HFFc6 (cell line): ENCODE data around the gene CTSW. TPM values are rescaled to one million over a fixed set of nuclear protein-coding genes. Genes with fewer than 3 reads are reported as not detected.

Experiments used
- DNase-seq: peaks from one replicate; pipeline ENCODE4 v3.0.0-alpha.2; 2018
- H3K27ac Mint-ChIP-seq: 2 replicates; pipeline ENCODE4 v1.8.0; 2020; ENCODE audit warnings: mild to moderate bottlenecking, mixed read lengths
- H3K27me3 Mint-ChIP-seq: 2 replicates; pipeline ENCODE4 v1.8.0; 2021; ENCODE audit warnings: mild to moderate bottlenecking, moderate library complexity, mixed read lengths; ENCODE audit not compliant: insufficient read depth
- H3K36me3 Mint-ChIP-seq: 2 replicates; pipeline ENCODE4 v1.8.0; 2021; ENCODE audit warnings: low read depth, mixed read lengths
- H3K4me1 Mint-ChIP-seq: 2 replicates; pipeline ENCODE4 v1.8.0; 2020; ENCODE audit warnings: low read depth, mixed read lengths
- H3K4me3 Mint-ChIP-seq: 2 replicates; pipeline ENCODE4 v1.8.0; 2020; ENCODE audit warnings: mild to moderate bottlenecking, moderate library complexity, mixed read lengths
- H3K9me3 Mint-ChIP-seq: 2 replicates; pipeline ENCODE4 v1.8.0; 2020; ENCODE audit warnings: mild to moderate bottlenecking, mixed read lengths
- CTCF ChIP-seq: fragments of 200-600 bp; sonication (generic); IDR thresholded peaks from 2 replicates; pipeline ENCODE4 v1.5.0; 2021; ENCODE audit warnings: antibody characterized with exemption, mild to moderate bottlenecking
- total RNA-seq, 6 experiments: library from RNA; stranded (reverse); fragmentation: NEBNext Ultra II Directional; extraction: Animal tissue kit (Norgen Biotek cat#: 25700); gene quantifications; 2 replicates in 1 of 6; 3 replicates in 5 of 6; pipeline ENCODE4 v1.2.3, GENCODE V29; 2021

CTSW gene
- total RNA-seq, 6 experiments from 2014 or later, result 0.11 to 0.22 (median 0.14) TPM; not detected in 2

DNA sequence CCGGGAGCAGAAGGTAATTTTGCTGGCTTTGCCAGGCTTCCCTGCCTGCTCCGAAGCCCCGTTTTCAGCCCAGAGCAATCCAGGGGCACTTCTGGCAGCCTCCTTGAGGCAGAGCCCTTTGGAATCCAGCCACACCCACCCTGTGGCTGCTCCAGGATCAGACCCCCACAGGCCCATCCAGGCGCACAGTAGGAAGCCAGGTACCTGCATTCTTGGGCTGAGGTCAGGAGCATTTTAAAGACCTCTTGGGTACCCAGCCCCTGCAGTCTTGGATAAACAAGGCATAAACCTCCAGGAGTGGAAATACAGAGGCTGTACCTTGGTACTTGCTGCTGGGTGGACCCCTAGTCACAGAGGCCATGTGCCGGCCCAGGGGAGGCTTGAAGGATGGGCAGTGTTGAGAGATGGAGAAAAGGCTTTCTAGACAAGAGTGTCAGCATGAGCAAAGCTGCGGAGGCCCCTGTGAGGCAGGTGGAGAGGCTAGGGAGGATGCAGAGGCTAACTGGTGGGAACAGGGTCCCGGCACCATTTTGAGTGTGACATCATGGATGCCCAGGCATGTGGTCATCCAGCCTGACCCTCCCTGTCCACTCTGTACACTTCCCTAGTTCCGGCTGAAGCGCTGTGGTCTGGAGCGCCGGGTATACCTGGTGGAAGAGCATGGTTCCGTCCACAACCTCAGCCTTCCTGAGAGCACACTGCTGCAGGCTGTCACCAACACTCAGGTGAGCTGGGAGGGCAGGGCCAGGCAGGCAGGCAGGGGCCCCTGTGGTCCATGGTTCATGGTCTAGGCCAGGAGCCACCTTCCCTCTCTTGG is 15.5 kb upstream of the CTSW start:
- H3K4me3 Mint-ChIP-seq, result no peak overlapping the region; the same call in 1 of the 2 replicates
- peak overlapping the region; percentile 57; the same call in 1 of the 2 replicates for H3K27ac Mint-ChIP-seq

DNA sequence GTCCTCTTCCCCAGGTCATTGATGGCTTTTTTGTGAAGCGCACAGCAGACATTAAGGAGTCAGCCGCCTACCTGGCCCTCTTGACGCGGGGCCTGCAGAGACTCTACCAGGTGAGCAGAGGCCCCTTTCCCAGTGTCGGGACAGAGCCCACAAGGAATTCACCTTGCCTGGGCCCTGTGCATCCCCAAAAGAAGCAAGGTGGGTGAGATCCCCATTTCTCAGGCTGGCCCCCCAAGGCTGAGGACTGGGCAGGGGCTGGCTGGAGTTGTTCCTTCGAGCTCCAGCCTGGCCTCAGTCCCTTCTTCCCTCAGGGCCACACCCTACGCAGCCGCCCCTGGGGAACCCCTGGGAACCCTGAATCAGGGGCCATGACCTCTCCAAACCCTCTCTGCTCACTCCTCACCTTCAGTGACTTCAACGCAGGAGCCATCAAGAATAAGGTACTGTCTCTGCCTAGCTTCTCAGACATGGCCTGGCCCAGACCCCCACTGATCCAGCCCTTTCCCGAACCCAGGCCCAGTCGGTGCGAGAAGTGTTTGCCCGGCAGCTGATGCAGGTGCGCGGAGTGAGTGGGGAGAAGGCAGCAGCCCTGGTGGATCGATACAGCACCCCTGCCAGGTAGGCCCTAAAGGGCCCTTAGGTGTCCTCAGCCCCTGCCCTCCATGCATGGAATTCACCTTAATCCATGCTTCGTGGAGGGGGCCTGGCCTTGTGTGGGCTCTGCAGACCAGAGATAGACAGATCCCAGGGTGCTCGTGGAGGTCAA is 14.7 kb upstream of the CTSW start:
- peak overlapping the region; percentile 27 for H3K27ac Mint-ChIP-seq
- H3K36me3 Mint-ChIP-seq, result peaks cover 43% of the 10 kb centered on the region
- peaks cover 43% of the 10 kb centered on the region for H3K4me1 Mint-ChIP-seq
- H3K4me3 Mint-ChIP-seq, result no peak overlapping the region; the same call in 1 of the 2 replicates
- no peaks in the 10 kb centered on the region for H3K9me3 Mint-ChIP-seq
- H3K27me3 Mint-ChIP-seq, result peaks cover 20% of the 10 kb centered on the region
- DNase-seq, result no peak
- no peak for TF ChIP-seq CTCF

More for the DNA sequence above, 15.5 kb upstream of the CTSW start:
- no peak for DNase-seq
- H3K36me3 Mint-ChIP-seq, result peaks cover 35% of the 10 kb centered on the region
- H3K27me3 Mint-ChIP-seq, result peaks cover 19% of the 10 kb centered on the region
- no peak for TF ChIP-seq CTCF
- no peaks in the 10 kb centered on the region for H3K9me3 Mint-ChIP-seq
- H3K4me1 Mint-ChIP-seq, result peaks cover 40% of the 10 kb centered on the region

GRCh38 chr11:65865550-65866172 is 14.0 kb upstream of the CTSW start:
- no peak for DNase-seq
- peaks cover 48% of the 10 kb centered on the region for H3K36me3 Mint-ChIP-seq

DNA sequence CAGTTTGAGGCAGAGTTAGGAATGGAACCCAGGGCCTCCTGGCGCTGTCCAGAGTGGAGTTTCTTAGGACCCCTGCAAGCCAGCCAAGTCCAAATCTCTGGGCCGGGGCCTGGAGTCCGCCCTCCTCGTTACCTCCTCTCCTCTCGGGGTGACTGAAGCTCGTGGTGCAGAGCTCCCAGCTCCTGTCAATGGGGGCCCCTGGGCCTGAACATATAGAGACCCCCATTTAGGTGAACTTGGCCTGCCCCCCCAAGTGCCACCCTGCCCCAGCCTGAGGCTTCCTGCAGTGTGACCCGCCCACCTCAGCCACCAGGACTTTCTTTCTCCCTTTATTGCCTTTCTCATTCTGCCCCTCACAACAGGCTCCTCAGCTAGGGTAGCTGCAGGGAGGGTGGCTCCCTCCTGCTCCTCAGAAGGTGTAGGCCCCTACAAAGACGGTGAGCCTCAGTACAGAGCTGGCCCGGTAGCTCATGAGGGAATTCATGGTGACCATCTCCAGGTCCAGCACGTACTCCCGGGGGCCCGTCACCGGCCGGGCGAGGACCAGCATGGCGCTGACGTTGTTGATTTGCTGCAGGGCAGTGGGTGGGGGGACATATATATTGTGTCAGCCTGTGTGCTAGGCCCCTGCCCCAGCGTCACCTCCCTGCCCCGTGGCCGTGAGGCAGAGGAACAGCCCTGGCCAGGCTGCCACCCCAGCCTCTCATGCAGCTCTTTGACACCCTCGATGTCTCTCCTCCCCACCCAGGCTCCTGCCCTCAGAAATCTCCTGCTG is 12.9 kb upstream of the CTSW start:
- peaks cover 24% of the 10 kb centered on the region for H3K27me3 Mint-ChIP-seq
- peak overlapping the region; percentile 20; the same call in 1 of the 2 replicates for H3K4me3 Mint-ChIP-seq
- DNase-seq, result no peak
- H3K9me3 Mint-ChIP-seq, result no peaks in the 10 kb centered on the region
- TF ChIP-seq CTCF, result no peak
- H3K4me1 Mint-ChIP-seq, result peaks cover 51% of the 10 kb centered on the region
- H3K36me3 Mint-ChIP-seq, result peaks cover 46% of the 10 kb centered on the region
- H3K27ac Mint-ChIP-seq, result peak overlapping the region; percentile 29; the same call in 1 of the 2 replicates

More at GRCh38 chr11:65865550-65866172, 14.0 kb upstream of the CTSW start:
- Mint-ChIP-seq H3K9me3 (no peaks in the 10 kb centered on the region), H3K27ac (peak overlapping the region; percentile 27; the same call in 1 of the 2 replicates), H3K4me1 (peaks cover 47% of the 10 kb centered on the region), H3K27me3 (peaks cover 24% of the 10 kb centered on the region), H3K4me3 (no peak overlapping the region; the same call in 1 of the 2 replicates)
- no peak for TF ChIP-seq CTCF
